MM.1S (cell line): ENCODE measurements around the gene DOLK.

Experiments
- DNase-seq: peaks from one replicate; pipeline ENCODE4 v3.0.0-alpha.2; 2015
- H2AFZ ChIP-seq: fragments of 300-600 bp; sonication (generic); 2 replicates; pipeline ENCODE4 v1.6.0; 2016; ENCODE audit warnings: antibody characterized with exemption, low read length
- H3F3A ChIP-seq: fragments of 300-600 bp; sonication (generic); 2 replicates; pipeline ENCODE4 v1.6.1; 2016; ENCODE audit warnings: mild to moderate bottlenecking, antibody characterized with exemption, low read length, moderate library complexity, mixed read lengths; ENCODE audit not compliant: insufficient read depth
- H3K27ac ChIP-seq: fragments of 300-600 bp; sonication (generic); 2 replicates; pipeline ENCODE4 v1.5.1; 2016; ENCODE audit warnings: mild to moderate bottlenecking, low read length
- H3K27me3 ChIP-seq: fragments of 300-600 bp; sonication (generic); replicated peaks from 2 replicates; pipeline ENCODE4 v1.6.0; 2016; ENCODE audit warnings: low read length; ENCODE audit not compliant: insufficient read depth
- H3K36me3 ChIP-seq: fragments of 300-600 bp; sonication (generic); replicated peaks from 2 replicates; pipeline ENCODE4 v1.6.1; 2016; ENCODE audit warnings: mild to moderate bottlenecking, low read length, mixed read lengths; ENCODE audit not compliant: insufficient read depth
- H3K4me1 ChIP-seq: fragments of 300-600 bp; sonication (generic); 2 replicates; pipeline ENCODE4 v1.6.1; 2016; ENCODE audit warnings: low read length, mixed read lengths
- H3K4me2 ChIP-seq: fragments of 300-600 bp; sonication (generic); 2 replicates; pipeline ENCODE4 v1.6.0; 2016; ENCODE audit warnings: low read depth, low read length
- H3K4me3 ChIP-seq: fragments of 300-600 bp; sonication (generic); 2 replicates; pipeline ENCODE4 v1.5.1; 2016; ENCODE audit warnings: low read length, mixed read lengths
- H3K79me2 ChIP-seq: fragments of 300-600 bp; sonication (generic); 2 replicates; pipeline ENCODE4 v1.6.1; 2016; ENCODE audit warnings: mixed run types, low read length, mixed read lengths
- H3K9ac ChIP-seq: fragments of 300-600 bp; sonication (generic); 2 replicates; pipeline ENCODE4 v1.6.1; 2016; ENCODE audit warnings: low read length, mixed read lengths
- H3K9me2 ChIP-seq: fragments of 300-600 bp; sonication (generic); replicated peaks from 2 replicates; pipeline ENCODE4 v1.6.1; 2016; ENCODE audit warnings: mild to moderate bottlenecking, low read length, mixed read lengths; ENCODE audit not compliant: insufficient read depth
- H3K9me3 ChIP-seq: fragments of 300-600 bp; sonication (generic); replicated peaks from 2 replicates; pipeline ENCODE4 v1.6.1; 2016; ENCODE audit warnings: mild to moderate bottlenecking, low read length, mixed read lengths; ENCODE audit not compliant: insufficient read depth
- H4K20me1 ChIP-seq: fragments of 300-600 bp; sonication (generic); 2 replicates; pipeline ENCODE4 v1.6.1; 2016; ENCODE audit warnings: mild to moderate bottlenecking, low read length, moderate library complexity, mixed read lengths; ENCODE audit not compliant: insufficient read depth
- EZH2 ChIP-seq: fragments of 300-600 bp; sonication (generic); optimal IDR thresholded peaks from 2 replicates; pipeline ENCODE3; 2017; ENCODE audit warnings: low read depth, mild to moderate bottlenecking, antibody characterized with exemption, low read length, mixed read lengths
- EZH2phosphoT487 ChIP-seq: fragments of 300-600 bp; sonication (generic); IDR thresholded peaks from 2 replicates; pipeline ENCODE4 v1.6.1; 2018; ENCODE audit warnings: antibody characterized with exemption, low read length
- TF ChIP-seq, protein P1 (sequence below): fragments of 300-600 bp; sonication (generic); IDR thresholded peaks from 2 replicates; pipeline ENCODE4 v1.5.1; 2016; ENCODE audit warnings: antibody characterized with exemption, low read length, mixed read lengths

The DOLK gene

DNA sequence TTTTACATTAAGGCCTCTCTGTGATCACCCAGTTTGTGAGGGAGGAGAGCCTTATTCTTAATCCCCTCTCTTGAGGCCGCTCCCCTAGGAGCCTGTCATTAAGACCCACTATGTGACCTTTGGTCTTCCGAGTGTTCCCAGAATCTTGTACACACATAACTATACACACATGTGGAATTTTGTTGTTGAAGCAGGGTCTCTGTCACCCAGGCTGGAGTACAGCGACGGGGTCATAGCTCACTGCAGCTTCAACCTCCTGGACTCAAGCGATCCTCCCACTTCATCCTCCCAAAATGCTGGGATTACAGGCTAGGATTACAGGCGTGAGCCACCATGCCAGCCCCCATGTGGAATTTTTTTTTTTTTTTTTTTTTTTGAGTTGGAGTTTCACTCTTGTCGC lies 41.4 kb downstream of the DOLK start:
- peaks cover 6% of the 10 kb centered on the region; the same call in 1 of the 2 replicates for H3K36me3 ChIP-seq
- H3K4me3 ChIP-seq = no peak overlapping the region
- no peak overlapping the region for H3K9ac ChIP-seq
- no peak for TF ChIP-seq EZH2
- TF ChIP-seq, protein P1, sequence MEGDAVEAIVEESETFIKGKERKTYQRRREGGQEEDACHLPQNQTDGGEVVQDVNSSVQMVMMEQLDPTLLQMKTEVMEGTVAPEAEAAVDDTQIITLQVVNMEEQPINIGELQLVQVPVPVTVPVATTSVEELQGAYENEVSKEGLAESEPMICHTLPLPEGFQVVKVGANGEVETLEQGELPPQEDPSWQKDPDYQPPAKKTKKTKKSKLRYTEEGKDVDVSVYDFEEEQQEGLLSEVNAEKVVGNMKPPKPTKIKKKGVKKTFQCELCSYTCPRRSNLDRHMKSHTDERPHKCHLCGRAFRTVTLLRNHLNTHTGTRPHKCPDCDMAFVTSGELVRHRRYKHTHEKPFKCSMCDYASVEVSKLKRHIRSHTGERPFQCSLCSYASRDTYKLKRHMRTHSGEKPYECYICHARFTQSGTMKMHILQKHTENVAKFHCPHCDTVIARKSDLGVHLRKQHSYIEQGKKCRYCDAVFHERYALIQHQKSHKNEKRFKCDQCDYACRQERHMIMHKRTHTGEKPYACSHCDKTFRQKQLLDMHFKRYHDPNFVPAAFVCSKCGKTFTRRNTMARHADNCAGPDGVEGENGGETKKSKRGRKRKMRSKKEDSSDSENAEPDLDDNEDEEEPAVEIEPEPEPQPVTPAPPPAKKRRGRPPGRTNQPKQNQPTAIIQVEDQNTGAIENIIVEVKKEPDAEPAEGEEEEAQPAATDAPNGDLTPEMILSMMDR = no peak
- no peak for TF ChIP-seq EZH2phosphoT487
- no peaks in the 10 kb centered on the region for H3K27me3 ChIP-seq
- peaks cover 34% of the 10 kb centered on the region for H3K79me2 ChIP-seq
- H3K27ac ChIP-seq = no peak overlapping the region
- H2AFZ ChIP-seq = no peak overlapping the region
- H4K20me1 ChIP-seq = no peaks in the 10 kb centered on the region
- H3K9me3 ChIP-seq = no peaks in the 10 kb centered on the region
- H3K4me2 ChIP-seq = no peak overlapping the region
- peaks cover 18% of the 10 kb centered on the region for H3K4me1 ChIP-seq
- H3K9me2 ChIP-seq = no peaks in the 10 kb centered on the region
- H3F3A ChIP-seq = peaks cover 5% of the 10 kb centered on the region
- no peak for DNase-seq

DNA sequence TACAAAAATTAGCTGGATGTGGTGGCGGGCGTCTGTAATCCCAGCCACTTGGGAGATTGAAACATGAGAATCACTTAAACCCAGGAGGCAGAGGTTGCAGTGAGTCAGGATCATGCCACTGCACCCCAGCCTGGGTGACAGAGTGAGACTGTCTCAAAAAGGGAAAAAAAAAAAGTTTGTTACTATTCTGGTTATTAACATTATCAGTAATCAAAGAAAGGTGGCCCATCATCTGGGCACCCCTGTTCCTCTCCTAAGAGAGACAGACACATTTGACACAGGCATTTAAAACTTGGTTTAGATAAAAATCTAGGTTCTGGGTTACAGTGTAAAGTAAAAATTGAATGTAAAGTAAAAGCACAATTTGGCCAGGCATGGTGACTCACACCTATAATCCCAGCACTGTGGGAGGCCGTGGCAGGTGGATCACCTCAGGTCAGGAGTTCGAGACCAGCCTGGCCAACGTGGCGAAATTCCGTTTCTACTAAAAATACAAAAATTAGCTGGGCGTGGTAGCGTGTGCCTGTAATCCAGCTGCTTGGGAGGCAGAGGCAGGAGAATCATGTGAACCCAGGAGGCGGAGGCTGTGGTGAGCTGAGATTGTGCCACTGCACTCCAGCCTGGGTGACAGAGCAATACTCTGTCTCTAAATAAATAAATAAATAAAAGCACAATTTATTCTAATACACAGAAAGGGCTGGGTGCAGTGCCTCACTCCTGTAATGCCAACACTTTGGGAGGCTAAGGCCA lies 43.4 kb downstream of the DOLK start:
- Histone ChIP-seq H3F3A (peaks cover 5% of the 10 kb centered on the region), H3K9me2 (no peaks in the 10 kb centered on the region), H3K27ac (no peak overlapping the region), H3K9me3 (no peaks in the 10 kb centered on the region), H3K9ac (no peak overlapping the region), H4K20me1 (no peaks in the 10 kb centered on the region), H3K4me2 (no peak overlapping the region), H3K36me3 (peaks cover 6% of the 10 kb centered on the region; the same call in 1 of the 2 replicates), H3K27me3 (no peaks in the 10 kb centered on the region), H3K4me1 (peaks cover 29% of the 10 kb centered on the region), H3K4me3 (no peak overlapping the region), H2AFZ (no peak overlapping the region), H3K79me2 (peaks cover 31% of the 10 kb centered on the region)
- no peak for DNase-seq
- TF ChIP-seq EZH2 = no peak
- TF ChIP-seq, protein P1 = no peak
- TF ChIP-seq EZH2phosphoT487 = no peak

DNA sequence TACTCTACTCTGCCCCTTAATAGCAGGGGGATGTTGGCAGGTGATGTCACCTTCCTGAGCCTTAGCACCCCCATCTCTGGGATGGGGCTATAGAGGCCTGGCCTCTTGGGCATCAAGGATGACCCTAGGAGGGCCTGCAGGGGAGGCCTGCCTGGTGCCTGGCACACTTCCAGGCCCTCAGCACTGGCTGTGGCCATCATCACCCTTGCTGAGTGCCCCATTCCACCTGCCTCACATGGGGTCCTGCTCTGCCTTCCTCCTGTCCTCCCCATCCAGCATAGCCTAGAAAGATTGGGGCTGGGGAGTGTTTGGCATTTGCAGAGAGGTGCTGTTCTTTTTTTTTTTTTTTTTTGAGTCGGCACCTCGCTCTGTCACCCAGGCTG lies 44.3 kb downstream of the DOLK start:
- peaks cover 5% of the 10 kb centered on the region for H3F3A ChIP-seq
- H4K20me1 ChIP-seq = no peaks in the 10 kb centered on the region
- H3K79me2 ChIP-seq = peaks cover 41% of the 10 kb centered on the region
- TF ChIP-seq EZH2 = no peak
- TF ChIP-seq EZH2phosphoT487 = no peak
- TF ChIP-seq, protein P1 = no peak
- peak overlapping the region; percentile 35; the same call in 1 of the 2 replicates for H3K9ac ChIP-seq
- no peaks in the 10 kb centered on the region for H3K9me2 ChIP-seq
- DNase-seq = no peak
- H3K4me1 ChIP-seq = peaks cover 35% of the 10 kb centered on the region
- H3K27me3 ChIP-seq = no peaks in the 10 kb centered on the region
- H3K4me3 ChIP-seq = no peak overlapping the region
- H2AFZ ChIP-seq = no peak overlapping the region
- H3K27ac ChIP-seq = peak overlapping the region; percentile 64; the same call in 1 of the 2 replicates
- H3K4me2 ChIP-seq = peak overlapping the region; percentile 80
- H3K9me3 ChIP-seq = no peaks in the 10 kb centered on the region
- H3K36me3 ChIP-seq = peaks cover 4% of the 10 kb centered on the region; the same call in 1 of the 2 replicates
